K562 (cell line): Measurements from ENCODE around the gene ZNF462. TPM values are rescaled to one million over a fixed set of nuclear protein-coding genes. Genes with fewer than 3 reads are reported as not detected.

ENCODE experiments used
- ATAC-seq: fragments of 200-7000 bp; cut with Tn5 transposase; 3 replicates; pipeline ENCODE4 v1.9.1; 2020; ENCODE audit warnings: moderate library complexity
- BruUV-seq: library from RNA; stranded (reverse); fragments of 400-500 nt; replicated peaks from 2 replicates; lab custom pipeline; 2021; lab: Mats Ljungman, UMichigan
- CTCF ChIA-PET: fragments of 300-600 bp; formaldehyde crosslinking; extraction: SDS; loops from one replicate; lab custom pipeline; 2021; ENCODE audit warnings: low intra/inter-chr PET ratio; lab: Yijun Ruan, JAX
- POLR2A ChIA-PET: fragments of 300-600, 350-650 bp; sonication (Branson Sonifier 250); formaldehyde crosslinking; extraction: SDS; loops from one replicate; lab custom pipeline; 2021; ENCODE audit warnings: antibody characterized with exemption, inconsistent platforms; lab: Yijun Ruan, JAX
- DNase-seq, 4 experiments: peaks; one replicate each; pipeline versions ENCODE4 v3.0.0 to v3.0.0-alpha.2; 2011 to 2018; ENCODE audit warnings: low spot score in 3 of 4, mixed read lengths in 3 of 4; ENCODE audit errors: extremely low read depth in 1 of 4
- FAIRE-seq: peaks from 2 replicates; lab custom pipeline; 2011; peaks lifted over from hg19 to GRCh38; lab: Jason Lieb, UNC
- H2AFZ ChIP-seq: 2 replicates; pipeline ENCODE4 v1.6.0; 2011; ENCODE audit warnings: low read depth, low read length, control low read depth, inconsistent platforms
- H3K27ac ChIP-seq: fragments of 200-600 bp; 3 replicates; pipeline ENCODE4 v1.8.0; 2011; ENCODE audit warnings: low read depth, mild to moderate bottlenecking, control low read depth, inconsistent platforms, low read length, moderate library complexity, mixed read lengths; ENCODE audit errors: extremely low read depth
- H3K27me3 ChIP-seq, 2 experiments: fragments of 300-600 bp in 1 of 2; 2 replicates in 1 of 2; 3 replicates in 1 of 2; pipeline versions ENCODE4 v1.6.0 to v1.8.0; 2011; ENCODE audit warnings: inconsistent platforms in 2 of 2, low read length in 2 of 2, mild to moderate bottlenecking in 1 of 2, mixed read lengths in 1 of 2, moderate library complexity in 1 of 2; ENCODE audit not compliant: control insufficient read depth in 2 of 2, insufficient read depth in 2 of 2
- H3K36me3 ChIP-seq: fragments of 300-600 bp; 3 replicates; pipeline ENCODE4 v1.8.0; 2011; ENCODE audit warnings: mild to moderate bottlenecking, low read length, inconsistent platforms; ENCODE audit not compliant: control insufficient read depth, insufficient read depth
- H3K4me1 ChIP-seq, 2 experiments: fragments of 200-600 bp in 1 of 2; replicated peaks in 1 of 2; 2 replicates in 1 of 2; 3 replicates in 1 of 2; pipeline versions ENCODE4 v1.5.1 to v1.8.0; 2011; ENCODE audit warnings: inconsistent platforms in 2 of 2, low read length in 2 of 2, mild to moderate bottlenecking in 1 of 2, mixed read lengths in 1 of 2, moderate library complexity in 1 of 2; ENCODE audit not compliant: control insufficient read depth in 2 of 2, insufficient read depth in 2 of 2
- H3K4me2 ChIP-seq: 2 replicates; pipeline ENCODE4 v1.6.1; 2011; ENCODE audit warnings: low read length, control low read depth, inconsistent platforms, mixed read lengths; ENCODE audit not compliant: insufficient read depth
- H3K4me3 ChIP-seq: fragments of 200-600 bp; sonication (generic), shearing (Covaris generic); 2 replicates; pipeline ENCODE4 v1.5.1; 2016; ENCODE audit warnings: control low read depth, inconsistent platforms
- H3K79me2 ChIP-seq: fragments of 200-600 bp; 3 replicates; pipeline ENCODE4 v1.8.0; 2011; ENCODE audit warnings: low read length, inconsistent platforms; ENCODE audit not compliant: control insufficient read depth, insufficient read depth
- H3K9ac ChIP-seq, 2 experiments: 2 replicates each; pipeline versions ENCODE4 v1.6.0 to v1.6.1; 2011; ENCODE audit warnings: low read depth in 2 of 2, low read length in 2 of 2, control low read depth in 1 of 2, inconsistent platforms in 1 of 2, mild to moderate bottlenecking in 1 of 2, mixed read lengths in 1 of 2; ENCODE audit not compliant: insufficient read depth in 1 of 2
- H3K9me1 ChIP-seq: one replicate; pipeline ENCODE4 v1.6.0; 2011; ENCODE audit warnings: inconsistent platforms, mild to moderate bottlenecking, low read length, moderate library complexity; ENCODE audit not compliant: control insufficient read depth, insufficient read depth
- H3K9me3 ChIP-seq: replicated peaks from 2 replicates; pipeline ENCODE4 v1.5.1; 2011; ENCODE audit warnings: low read depth, low read length, inconsistent platforms; ENCODE audit not compliant: control insufficient read depth, insufficient read depth
- H4K20me1 ChIP-seq: replicated peaks from 2 replicates; pipeline ENCODE4 v1.6.1; 2011; ENCODE audit warnings: low read length, inconsistent platforms, mixed read lengths; ENCODE audit not compliant: control insufficient read depth, insufficient read depth
- BACH1 ChIP-seq: fragments of 200-800 bp; sonication (Bioruptor generic); IDR thresholded peaks from 2 replicates; pipeline ENCODE4 v1.6.1; 2016; ENCODE audit warnings: missing genetic modification characterization, missing compliant biosample characterization
- HNRNPH1 ChIP-seq: fragments of 200-400 bp; formaldehyde crosslinking; optimal IDR thresholded peaks from 2 replicates; pipeline ENCODE3; 2017; ENCODE audit warnings: low read depth, mild to moderate bottlenecking, low read length, moderate library complexity
- LEF1 ChIP-seq: fragments of 450-650 bp; IDR thresholded peaks from 2 replicates; pipeline ENCODE4 v1.6.1; 2016; ENCODE audit warnings: mild to moderate bottlenecking
- MAZ ChIP-seq, 2 experiments: fragments of 450-650 bp in 1 of 2; sonication (generic) in 1 of 2; formaldehyde crosslinking; IDR thresholded peaks in 1 of 2; conservative IDR thresholded peaks in 1 of 2; 2 replicates each; pipeline versions ENCODE4 v1.4.0 to v1.5.0; 2020; ENCODE audit warnings: mild to moderate bottlenecking in 1 of 2, missing genetic modification reagents in 1 of 2
- POLR2A ChIP-seq: fragments of 450-650 bp; conservative IDR thresholded peaks from 2 replicates; pipeline ENCODE4 v1.6.1; 2016
- RBFOX2 ChIP-seq: fragments of 200-400 bp; formaldehyde crosslinking; IDR thresholded peaks from 2 replicates; pipeline ENCODE4 v1.6.1; 2017; ENCODE audit warnings: low read depth, mild to moderate bottlenecking, low read length, moderate library complexity
- SAFB ChIP-seq: fragments of 200-400 bp; formaldehyde crosslinking; IDR thresholded peaks from 2 replicates; pipeline ENCODE4 v1.6.1; 2017; ENCODE audit warnings: low read depth, low read length, borderline replicate concordance
- STAT5A ChIP-seq: IDR thresholded peaks from 2 replicates; pipeline ENCODE4 v1.6.1; 2012; ENCODE audit warnings: low read length, inconsistent platforms, borderline replicate concordance
- WGBS: fragments of 100-300 bp; shearing (Covaris generic); methylation state at CpG from one replicate; pipeline ENCODE4 v1.1.6; 2016; ENCODE audit warnings: low coverage, mixed read lengths; ENCODE audit not compliant: insufficient coverage; ENCODE audit errors: missing lambda C conversion rate; 5-methylcytosine and 5-hydroxymethylcytosine counted together
- in situ Hi-C: fragments of 300-500 bp; cut with MboI; formaldehyde crosslinking; loops from 4 replicates; pipeline ENCODE4 v1.15.0; 2018; ENCODE audit warnings: inconsistent platforms, mixed read lengths
- intact Hi-C: fragments of 100-400 bp; cut with micrococcal nuclease; formaldehyde crosslinking; loops from 2 replicates; pipeline ENCODE4 v1.14.2; 2022
- polyA plus RNA-seq, 8 experiments: library from polyadenylated mRNA; depleted of rRNA in 4 of 8; stranded (reverse) in 5 of 8; unstranded in 3 of 8; fragments of >200 nt; fragmentation: Nextera tagmentation in 2 of 8; fragmentation: Illumina TruSeq in 1 of 8; extraction: Ambion mirVana in 2 of 8; extraction: Trizol in 1 of 8; gene quantifications; 2 replicates each; pipeline versions ENCODE4 v1.2.1 to v1.2.3, GENCODE V29; 2011 to 2014; ENCODE audit warnings: inconsistent platforms in 1 of 8, missing spikeins in 1 of 8
- total RNA-seq, 7 experiments: library from RNA; depleted of rRNA in 6 of 7; stranded (reverse); fragments of >200 nt in 6 of 7; fragmentation: Illumina TruSeq in 2 of 7; extraction: Trizol in 2 of 7; gene quantifications; 2 replicates each; pipeline versions ENCODE4 v1.2.1 to v1.2.3, GENCODE V29; 2011 to 2021; ENCODE audit warnings: low replicate concordance in 1 of 7
- TF ChIP-seq, protein P1 (sequence below): IDR thresholded peaks from 2 replicates; pipeline ENCODE4 v1.6.1; 2012; ENCODE audit warnings: low read depth, low read length, improper control_type of control experiment, borderline replicate concordance
- TF ChIP-seq, protein P2 (sequence below): sonication (generic); formaldehyde crosslinking; IDR thresholded peaks from 2 replicates; pipeline ENCODE4 v1.9.0; 2022; ENCODE audit warnings: mild to moderate bottlenecking, missing genetic modification reagents
- TF ChIP-seq, protein P3 (sequence below): fragments of 450-650 bp; formaldehyde crosslinking; IDR thresholded peaks from 2 replicates; pipeline ENCODE4 v1.4.0; 2022; ENCODE audit warnings: mild to moderate bottlenecking, moderate library complexity
- TF ChIP-seq, protein P4 (sequence below): fragments of 450-650 bp; IDR thresholded peaks from 2 replicates; pipeline ENCODE4 v1.6.1; 2017; ENCODE audit warnings: mild to moderate bottlenecking, moderate library complexity
- TF ChIP-seq, protein P5 (sequence below), 2 experiments: fragments of 200-800 bp in 1 of 2; sonication (Bioruptor generic) in 1 of 2; sonication (generic) in 1 of 2; formaldehyde crosslinking in 1 of 2; IDR thresholded peaks in 1 of 2; conservative IDR thresholded peaks in 1 of 2; 2 replicates each; pipeline versions ENCODE4 v1.5.0 to v1.6.1; 2016 to 2020; ENCODE audit warnings: missing compliant biosample characterization in 1 of 2, missing genetic modification characterization in 1 of 2, missing genetic modification reagents in 1 of 2

The ZNF462 gene
- total and polyA plus RNA-seq, 9 of the 15 experiments (the other 6 are each of a cell fraction or from before 2014, with no cell fraction given) = 0.20 TPM; not detected in 8

DNA sequence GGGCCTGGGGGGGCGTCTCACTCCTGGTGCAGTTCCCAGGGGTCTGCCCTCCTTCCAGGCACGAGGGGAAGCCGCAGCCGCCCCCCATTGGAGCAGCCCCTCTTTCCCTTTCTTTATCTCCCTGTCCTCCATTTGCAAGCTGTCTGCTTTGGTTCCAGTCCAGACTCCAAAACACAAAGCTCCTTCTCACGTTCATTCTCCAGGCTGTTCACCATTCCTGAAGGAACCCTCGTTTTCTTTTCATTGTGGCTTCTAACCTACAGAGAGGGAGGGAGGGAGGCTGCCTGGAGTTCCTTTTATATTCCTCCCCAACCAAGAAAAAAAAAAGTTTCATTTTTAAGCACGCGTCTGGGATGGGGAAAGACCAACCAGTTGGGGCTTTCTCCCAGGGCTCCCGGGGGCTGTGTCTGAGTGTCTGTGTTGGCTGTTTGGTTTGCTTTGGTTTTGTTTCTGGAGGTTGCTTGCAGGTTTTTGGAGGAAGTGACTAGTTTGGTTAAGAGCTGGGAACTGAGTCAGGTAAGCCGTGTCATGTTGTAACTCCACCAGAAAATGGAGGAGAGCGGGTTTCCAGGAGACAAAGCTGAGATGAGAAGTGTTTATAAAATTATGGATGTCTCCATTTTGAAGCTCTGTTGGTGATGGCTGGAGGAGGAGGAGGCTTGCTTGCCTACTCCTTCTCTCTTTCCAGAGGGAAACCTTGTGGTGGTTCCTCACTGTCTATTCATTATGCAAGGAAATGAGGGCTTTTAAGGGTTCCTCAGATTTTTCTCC lies 1.6 kb downstream of the ZNF462 start (continued):
- TF ChIP-seq STAT5A (no peak), MAZ (CRISPR knock-in tag; conservative IDR thresholded peaks at IDR 0.05 in 1 of 2, IDR thresholded peaks at IDR 0.05 in 1 of 2) (no peak), HNRNPH1 (no peak), BACH1 (tag) (no peak)
- TF ChIP-seq, protein P1, sequence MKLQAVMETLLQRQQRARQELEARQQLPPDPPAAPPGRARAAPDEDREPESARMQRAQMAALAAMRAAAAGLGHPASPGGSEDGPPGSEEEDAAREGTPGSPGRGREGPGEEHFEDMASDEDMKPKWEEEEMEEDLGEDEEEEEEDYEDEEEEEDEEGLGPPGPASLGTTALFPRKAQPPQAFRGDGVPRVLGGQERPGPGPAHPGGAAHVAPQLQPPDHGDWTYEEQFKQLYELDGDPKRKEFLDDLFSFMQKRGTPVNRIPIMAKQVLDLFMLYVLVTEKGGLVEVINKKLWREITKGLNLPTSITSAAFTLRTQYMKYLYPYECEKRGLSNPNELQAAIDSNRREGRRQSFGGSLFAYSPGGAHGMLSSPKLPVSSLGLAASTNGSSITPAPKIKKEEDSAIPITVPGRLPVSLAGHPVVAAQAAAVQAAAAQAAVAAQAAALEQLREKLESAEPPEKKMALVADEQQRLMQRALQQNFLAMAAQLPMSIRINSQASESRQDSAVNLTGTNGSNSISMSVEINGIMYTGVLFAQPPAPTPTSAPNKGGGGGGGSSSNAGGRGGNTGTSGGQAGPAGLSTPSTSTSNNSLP = no peak
- TF ChIP-seq, protein P2, sequence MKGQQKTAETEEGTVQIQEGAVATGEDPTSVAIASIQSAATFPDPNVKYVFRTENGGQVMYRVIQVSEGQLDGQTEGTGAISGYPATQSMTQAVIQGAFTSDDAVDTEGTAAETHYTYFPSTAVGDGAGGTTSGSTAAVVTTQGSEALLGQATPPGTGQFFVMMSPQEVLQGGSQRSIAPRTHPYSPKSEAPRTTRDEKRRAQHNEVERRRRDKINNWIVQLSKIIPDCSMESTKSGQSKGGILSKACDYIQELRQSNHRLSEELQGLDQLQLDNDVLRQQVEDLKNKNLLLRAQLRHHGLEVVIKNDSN (CRISPR knock-in tag) = no peak

DNA sequence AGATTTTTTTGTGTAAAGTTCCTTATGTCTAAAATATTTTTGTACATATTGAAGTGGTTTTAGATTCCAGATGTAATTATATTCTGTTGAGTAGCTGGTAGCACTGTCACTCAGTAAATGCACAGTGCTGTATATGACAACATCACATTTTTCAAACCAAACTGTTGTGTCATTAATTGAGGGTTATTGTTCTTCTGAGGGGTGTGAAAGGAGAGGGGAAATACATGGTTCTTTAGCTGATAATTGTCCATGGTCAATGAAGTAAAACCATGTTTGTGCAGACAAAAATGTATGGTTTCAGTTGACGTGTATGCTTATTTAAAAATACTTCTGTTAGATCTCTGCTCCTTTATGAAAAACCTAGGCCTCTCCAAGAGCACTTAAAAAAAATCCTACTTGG lies 3.3 kb downstream of the ZNF462 start:
- Histone ChIP-seq H3K4me1 (no peaks in the 10 kb centered on the region), H3K36me3 (no peaks in the 10 kb centered on the region), H3K4me3 (no peak overlapping the region), H3K9ac (no peak overlapping the region), H2AFZ (no peak overlapping the region), H3K79me2 (no peaks in the 10 kb centered on the region), H3K4me2 (no peak overlapping the region), H3K27me3 (peaks cover 0 to 8% of the 10 kb centered on the region in 2 experiments; a peak in 2 of 5 replicates), H3K9me3 (no peaks in the 10 kb centered on the region), H4K20me1 (no peaks in the 10 kb centered on the region), H3K9me1 (no peaks in the 10 kb centered on the region), H3K27ac (no peak overlapping the region)
- ATAC-seq = no peak
- DNase-seq = no peak
- ChIA-PET POLR2A (no interaction called here), CTCF (no interaction called here)
- in situ Hi-C loops = no loop called here
- intact Hi-C loops = no loop called here
- no TSS peak for BruUV-seq
- no peak for FAIRE-seq
- WGBS = 0% methylated on average over 1 of the region's 1 CpG
- TF ChIP-seq SAFB = no peak
- TF ChIP-seq LEF1 = no peak
- TF ChIP-seq, protein P3, sequence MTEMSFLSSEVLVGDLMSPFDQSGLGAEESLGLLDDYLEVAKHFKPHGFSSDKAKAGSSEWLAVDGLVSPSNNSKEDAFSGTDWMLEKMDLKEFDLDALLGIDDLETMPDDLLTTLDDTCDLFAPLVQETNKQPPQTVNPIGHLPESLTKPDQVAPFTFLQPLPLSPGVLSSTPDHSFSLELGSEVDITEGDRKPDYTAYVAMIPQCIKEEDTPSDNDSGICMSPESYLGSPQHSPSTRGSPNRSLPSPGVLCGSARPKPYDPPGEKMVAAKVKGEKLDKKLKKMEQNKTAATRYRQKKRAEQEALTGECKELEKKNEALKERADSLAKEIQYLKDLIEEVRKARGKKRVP = no peak
- TF ChIP-seq, protein P4, sequence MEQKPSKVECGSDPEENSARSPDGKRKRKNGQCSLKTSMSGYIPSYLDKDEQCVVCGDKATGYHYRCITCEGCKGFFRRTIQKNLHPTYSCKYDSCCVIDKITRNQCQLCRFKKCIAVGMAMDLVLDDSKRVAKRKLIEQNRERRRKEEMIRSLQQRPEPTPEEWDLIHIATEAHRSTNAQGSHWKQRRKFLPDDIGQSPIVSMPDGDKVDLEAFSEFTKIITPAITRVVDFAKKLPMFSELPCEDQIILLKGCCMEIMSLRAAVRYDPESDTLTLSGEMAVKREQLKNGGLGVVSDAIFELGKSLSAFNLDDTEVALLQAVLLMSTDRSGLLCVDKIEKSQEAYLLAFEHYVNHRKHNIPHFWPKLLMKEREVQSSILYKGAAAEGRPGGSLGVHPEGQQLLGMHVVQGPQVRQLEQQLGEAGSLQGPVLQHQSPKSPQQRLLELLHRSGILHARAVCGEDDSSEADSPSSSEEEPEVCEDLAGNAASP = no peak
- TF ChIP-seq POLR2A = no peak
- no peak for TF ChIP-seq RBFOX2
- TF ChIP-seq, protein P5, sequence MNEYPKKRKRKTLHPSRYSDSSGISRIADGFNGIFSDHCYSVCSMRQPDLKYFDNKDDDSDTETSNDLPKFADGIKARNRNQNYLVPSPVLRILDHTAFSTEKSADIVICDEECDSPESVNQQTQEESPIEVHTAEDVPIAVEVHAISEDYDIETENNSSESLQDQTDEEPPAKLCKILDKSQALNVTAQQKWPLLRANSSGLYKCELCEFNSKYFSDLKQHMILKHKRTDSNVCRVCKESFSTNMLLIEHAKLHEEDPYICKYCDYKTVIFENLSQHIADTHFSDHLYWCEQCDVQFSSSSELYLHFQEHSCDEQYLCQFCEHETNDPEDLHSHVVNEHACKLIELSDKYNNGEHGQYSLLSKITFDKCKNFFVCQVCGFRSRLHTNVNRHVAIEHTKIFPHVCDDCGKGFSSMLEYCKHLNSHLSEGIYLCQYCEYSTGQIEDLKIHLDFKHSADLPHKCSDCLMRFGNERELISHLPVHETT (CRISPR knock-in tag; conservative IDR thresholded peaks at IDR 0.05 in 1 of 2, IDR thresholded peaks at IDR 0.05 in 1 of 2) = no peak
